Stimulated activated naive CD4-positive, alpha-beta T cell treated with Interleukin-2 at 50 U/mL for 16 hours (primary cell): ENCODE data around the gene XYLT1.
"Not testable (repeated sequence)": the region's sequence is repeated elsewhere in the genome, so short reads cannot be mapped to it uniquely, and the experiment has no call there.

Source experiments
- DNase-seq: peaks from one replicate; lab custom pipeline; 2025; lab: John Stamatoyannopoulos, UW

The XYLT1 gene

GRCh38 chr16:17483351-17483750, 12.6 kb upstream of the XYLT1 start:
- DNase-seq: no peak

DNA sequence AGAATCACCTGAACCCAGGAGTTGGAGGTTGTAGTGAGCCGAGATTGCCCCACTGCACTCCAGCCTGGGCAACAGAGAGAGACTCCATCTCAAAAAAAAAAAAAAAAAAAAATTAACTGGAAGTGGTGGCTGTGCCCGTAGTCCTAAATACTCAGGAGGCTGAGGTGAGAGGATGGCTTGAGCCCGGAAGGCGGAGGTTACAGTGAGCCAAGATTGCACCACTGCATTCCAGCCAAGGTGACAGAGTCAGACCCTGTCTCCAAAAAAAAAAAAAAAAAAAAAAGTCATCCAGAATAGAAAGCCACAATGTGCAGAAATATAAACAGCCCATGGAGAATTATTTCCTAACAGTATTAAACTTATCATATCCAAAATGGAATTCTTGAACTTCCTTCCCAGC, 11.6 kb upstream of the XYLT1 start:
- not testable (repeated sequence) for DNase-seq

- no peak for DNase-seq
Observed at GRCh38 chr16:17481736-17482135, 11.0 kb upstream of the XYLT1 start.

GRCh38 chr16:17477260-17477545, 6.4 kb upstream of the XYLT1 start:
- DNase-seq: not testable (repeated sequence)

- DNase-seq: peak; percentile 9
Observed at GRCh38 chr16:17476414-17477259, 5.9 kb upstream of the XYLT1 start.

DNA sequence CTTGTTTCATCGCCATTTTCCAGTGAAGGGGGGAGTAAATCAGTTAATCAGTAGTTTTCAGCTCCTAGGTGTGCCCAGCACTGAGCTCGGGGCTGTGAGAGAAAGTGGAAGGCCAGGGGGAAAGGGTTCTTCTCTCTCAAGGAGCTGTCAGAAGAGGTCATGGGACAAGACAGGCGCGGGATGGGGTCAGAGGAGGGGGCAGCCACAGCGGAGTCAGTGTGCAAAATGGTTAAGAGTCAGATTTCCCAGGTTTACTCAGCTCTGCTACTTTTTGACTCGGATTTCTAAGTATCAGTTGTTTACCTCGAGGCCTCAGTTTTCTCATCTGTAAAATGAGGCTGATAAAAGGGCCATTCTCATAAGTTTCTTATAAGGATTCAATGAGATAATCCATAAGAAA, 4.3 kb upstream of the XYLT1 start:
- no peak for DNase-seq

- no peak for DNase-seq
Observed at GRCh38 chr16:17474572-17474971, 3.8 kb upstream of the XYLT1 start.

DNA sequence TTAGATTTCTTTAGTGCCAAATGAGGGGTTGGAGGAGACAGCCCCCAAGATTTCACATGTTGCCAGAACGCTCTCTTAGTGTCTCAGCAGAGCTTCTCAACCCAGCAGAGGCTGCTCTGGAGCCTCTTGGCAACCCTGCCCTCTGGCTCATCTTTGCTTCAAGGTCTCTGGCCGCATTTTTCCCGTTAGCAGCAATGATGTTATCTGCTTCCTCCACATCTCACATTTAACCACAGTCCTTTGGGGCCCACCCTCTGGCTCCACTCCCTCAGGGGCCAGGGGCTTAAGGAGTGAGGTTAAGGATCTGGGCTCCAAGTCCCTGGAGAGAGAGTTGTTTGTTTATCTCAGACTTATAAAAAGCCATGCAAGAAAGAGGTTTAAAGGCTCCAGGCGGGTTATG, 3.3 kb upstream of the XYLT1 start:
- DNase-seq: no peak

GRCh38 chr16:17471719-17472461, 1.1 kb upstream of the XYLT1 start:
- no peak for DNase-seq

GRCh38 chr16:17470182-17470907, 415 bp downstream of the XYLT1 start:
- no peak for DNase-seq

GRCh38 chr16:17469741-17470181, 999 bp downstream of the XYLT1 start:
- DNase-seq: peak; percentile 21

DNA sequence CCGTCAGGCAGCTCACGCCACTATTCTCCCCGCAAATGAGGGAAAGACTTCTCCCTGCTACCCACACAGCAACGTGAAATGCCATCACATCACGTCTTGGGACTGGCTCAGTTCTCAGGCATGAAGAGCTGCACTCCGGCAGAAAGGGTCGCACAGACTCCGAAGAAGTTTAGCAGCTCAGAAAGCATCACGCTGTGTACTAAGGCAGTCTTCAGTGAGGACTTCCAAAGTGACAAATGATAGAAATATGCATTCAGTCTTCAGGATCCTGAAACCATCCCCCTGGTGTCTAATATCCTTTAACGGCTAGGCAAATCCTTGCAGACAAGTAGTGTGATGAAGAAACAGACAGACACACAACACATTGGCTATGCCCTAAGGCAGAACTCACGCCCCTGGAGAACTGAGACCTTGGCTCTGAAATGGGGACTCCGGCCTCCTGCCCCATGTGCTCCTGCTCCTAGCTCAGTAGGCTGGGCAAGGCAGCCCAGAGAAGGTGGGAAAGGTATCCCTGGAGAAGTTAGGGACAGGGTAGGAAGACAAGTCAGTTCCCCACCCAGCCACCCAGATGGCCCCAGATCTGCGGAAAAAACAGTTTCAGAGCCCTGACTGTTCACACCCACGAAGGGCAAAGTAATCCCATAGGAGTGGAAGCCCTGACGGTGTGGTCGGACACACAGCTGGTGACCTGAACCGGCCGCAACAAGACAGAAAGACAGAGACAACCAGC, 1.6 kb downstream of the XYLT1 start:
- DNase-seq: no peak

- no peak for DNase-seq
Observed at GRCh38 chr16:17468611-17469010, 2.1 kb downstream of the XYLT1 start.

GRCh38 chr16:17467923-17468540, 2.7 kb downstream of the XYLT1 start:
- peak; percentile 38 for DNase-seq

GRCh38 chr16:17466876-17467275, 3.9 kb downstream of the XYLT1 start:
- no peak for DNase-seq

DNA sequence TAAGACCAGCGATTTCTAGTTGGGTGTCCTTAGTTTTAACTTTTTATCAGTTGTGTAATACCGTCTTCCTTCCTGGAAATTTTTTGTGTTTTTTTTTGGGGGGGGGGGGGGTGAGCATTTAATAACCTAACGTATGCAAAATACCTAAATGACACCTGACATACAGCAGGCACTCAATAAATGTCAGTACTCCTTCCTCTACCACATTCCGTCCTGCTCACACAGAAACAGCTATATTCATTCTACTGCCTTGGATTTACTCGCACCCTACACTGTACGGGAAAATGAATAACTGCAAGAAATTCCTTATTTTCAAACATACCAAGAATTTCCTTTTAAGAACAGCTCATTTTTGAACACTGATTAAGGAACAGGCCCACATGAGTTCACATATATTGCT, 5.3 kb downstream of the XYLT1 start:
- no peak for DNase-seq

- no peak for DNase-seq
Observed at GRCh38 chr16:17463335-17463734, 7.4 kb downstream of the XYLT1 start.

- no peak for DNase-seq
Observed at GRCh38 chr16:17461951-17462729, 8.6 kb downstream of the XYLT1 start.

- DNase-seq: no peak
Observed at GRCh38 chr16:17460890-17461289, 9.9 kb downstream of the XYLT1 start.

DNA sequence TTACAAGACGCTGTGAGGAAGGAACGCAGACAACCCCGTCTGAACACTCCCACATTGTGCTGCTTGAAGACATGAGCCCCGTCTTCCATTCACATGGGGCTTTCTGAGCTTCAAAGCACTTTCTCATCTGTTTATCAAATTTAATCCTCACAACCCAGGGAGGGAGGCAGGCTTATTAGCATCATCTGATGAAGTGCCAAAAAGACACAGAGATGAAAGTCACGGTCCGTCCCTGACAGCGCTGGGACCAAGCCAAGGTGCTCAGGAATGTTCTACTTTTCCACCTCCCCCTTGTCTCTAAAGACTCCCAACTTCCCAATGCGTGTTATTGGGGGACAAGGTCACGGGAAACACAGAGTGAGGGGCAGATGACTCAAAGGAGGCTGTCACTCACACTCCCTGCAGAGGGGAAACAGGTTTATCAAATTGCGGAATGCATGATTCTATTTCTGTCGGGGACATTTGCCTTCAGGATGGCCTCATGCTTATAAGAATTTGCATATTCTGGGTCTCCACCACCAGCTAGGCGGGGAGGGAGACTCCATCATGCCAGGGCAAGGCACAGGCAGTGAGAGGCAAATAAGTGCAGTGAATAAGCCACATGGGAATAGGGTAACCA, 10.7 kb downstream of the XYLT1 start:
- no peak for DNase-seq
